Stimulated activated CD4-positive, alpha-beta T cell treated with anti-CD3 and anti-CD28 coated beads, Interleukin-15, amount 100 ng/mL, for 48 hours (primary cell): ENCODE results near the gene TRIP13.

Source experiments
- DNase-seq, 2 donors: peaks; one replicate each; pipeline ENCODE4 v3.0.0-alpha.2; 2020; ENCODE audit warnings: low read depth in 2 of 2

Gene TRIP13

GRCh38 chr5:854966-855743 is 37.5 kb upstream of the TRIP13 start:
- no peak for DNase-seq

- DNase-seq = no peak
Observed at GRCh38 chr5:855771-856530, 36.7 kb upstream of the TRIP13 start.

- no peak for DNase-seq
Observed at GRCh38 chr5:856531-857425, 35.9 kb upstream of the TRIP13 start.

- DNase-seq = no peak
Observed at GRCh38 chr5:858726-859125, 34.0 kb upstream of the TRIP13 start.

- no peak for DNase-seq
Observed at GRCh38 chr5:859391-859790, 33.3 kb upstream of the TRIP13 start.

- no peak for DNase-seq
Observed at GRCh38 chr5:859798-860296, 32.8 kb upstream of the TRIP13 start.

- DNase-seq = no peak
Observed at GRCh38 chr5:860506-861150, 32.1 kb upstream of the TRIP13 start.

- DNase-seq = no peak
Observed at GRCh38 chr5:861442-862366, 31.0 kb upstream of the TRIP13 start.

- no peak for DNase-seq
Observed at GRCh38 chr5:862367-863243, 30.1 kb upstream of the TRIP13 start.

GRCh38 chr5:863244-863805 is 29.4 kb upstream of the TRIP13 start:
- no peak for DNase-seq

- no peak for DNase-seq
Observed at GRCh38 chr5:864492-865167, 28.1 kb upstream of the TRIP13 start.

GRCh38 chr5:865168-865521 is 27.5 kb upstream of the TRIP13 start:
- DNase-seq = no peak

- no peak for DNase-seq
Observed at GRCh38 chr5:865771-866170, 26.9 kb upstream of the TRIP13 start.

- no peak for DNase-seq
Observed at GRCh38 chr5:867300-867870, 25.3 kb upstream of the TRIP13 start.

- DNase-seq = no peak
Observed at GRCh38 chr5:868428-869135, 24.1 kb upstream of the TRIP13 start.

GRCh38 chr5:870956-871355 is 21.7 kb upstream of the TRIP13 start:
- DNase-seq = no peak

GRCh38 chr5:871596-872298 is 20.9 kb upstream of the TRIP13 start:
- DNase-seq = no peak
